Adrenal gland (tissue), 12 donors: Measurements from ENCODE around the gene KCNC1. TPM values are rescaled to one million over a fixed set of nuclear protein-coding genes. Genes with fewer than 3 reads are reported as not detected.

ENCODE experiments used
- DNase-seq, 7 donors: peaks; one replicate each; pipeline ENCODE4 v3.0.0-alpha.2; 2019 to 2020
- H3K27ac ChIP-seq, 5 donors: fragments of 200-600 bp; sonication (generic) in 4 of 5; 1 replicate in 3 of 5; 2 replicates in 2 of 5; pipeline versions ENCODE4 v1.5.1 to v1.8.0; 2016 to 2020; ENCODE audit warnings: mild to moderate bottlenecking in 1 of 5
- H3K27me3 ChIP-seq: fragments of 200-600 bp; 2 replicates; pipeline ENCODE4 v1.8.0; 2021
- H3K36me3 ChIP-seq, 2 donors: fragments of 200-600 bp; replicated peaks in 1 of 2; 1 replicate in 1 of 2; 2 replicates in 1 of 2; pipeline versions ENCODE4 v1.5.1 to v1.8.0; 2018 to 2022
- H3K4me1 ChIP-seq, 2 donors: fragments of 200-600 bp; replicated peaks in 1 of 2; 1 replicate in 1 of 2; 2 replicates in 1 of 2; pipeline versions ENCODE4 v1.5.1 to v1.8.0; 2018 to 2021
- H3K4me3 ChIP-seq, 4 donors: fragments of 200-600 bp; sonication (generic) in 3 of 4; one replicate each; pipeline ENCODE4 v1.5.1; 2016 to 2018
- H3K9me3 ChIP-seq, 3 donors: fragments of 200-600 bp; sonication (generic) in 1 of 3; replicated peaks in 1 of 3; 1 replicate in 2 of 3; 2 replicates in 1 of 3; pipeline versions ENCODE4 v1.5.1 to v1.8.0; 2016 to 2021
- POLR2A ChIP-seq, 2 donors: fragments of 450-650 bp; IDR thresholded peaks; one replicate each; pipeline ENCODE4 v1.6.1; 2017; ENCODE audit warnings: antibody characterized with exemption in 2 of 2, mild to moderate bottlenecking in 2 of 2, moderate library complexity in 1 of 2
- WGBS, 4 donors: extraction: QIAGEN DNeasy Blood & Tissue Kit in 2 of 4; methylation state at CpG; one replicate each; pipeline versions ENCODE4 v1.1.5 to v1.1.7; 2013 to 2017; 5-methylcytosine and 5-hydroxymethylcytosine counted together
- intact Hi-C, 2 donors: fragments of 100-400 bp; cut with DNase I; formaldehyde crosslinking; loops; one replicate each; pipeline versions ENCODE4 v1.14.1 to v1.15.0; 2022 to 2023
- polyA plus RNA-seq, 3 donors: library from polyadenylated mRNA; stranded (reverse); fragments of 200-250 nt in 2 of 3; fragments of 350-450 nt in 1 of 3; fragmentation: Illumina TruSeq in 1 of 3; extraction: RNeasy Lipid Tissue Mini Kit (QIAGEN cat#74804) in 1 of 3; gene quantifications; one replicate each; pipeline ENCODE4 v1.2.3, GENCODE V29; 2013 to 2014
- total RNA-seq, 9 donors: library from RNA; depleted of rRNA in 4 of 9; stranded (reverse); fragments of >200 nt in 4 of 9; fragments of 120-200 nt in 1 of 9; fragmentation: NEBNext Ultra II Directional in 1 of 9; extraction: Animal tissue kit (Norgen Biotek cat#: 25700) in 1 of 9; gene quantifications; one replicate each; pipeline versions ENCODE4 v1.1.0 to v1.2.4, GENCODE V29; 2013 to 2023
- TF ChIP-seq, protein P1 (sequence below), 6 experiments: fragments of 450-650 bp in 4 of 6; fragments of 200-600 bp in 2 of 6; sonication (generic) in 1 of 6; IDR thresholded peaks; 1 replicate in 5 of 6; 2 replicates in 1 of 6; pipeline versions ENCODE4 v1.5.1 to v1.8.0; 2016 to 2021; ENCODE audit warnings: antibody characterized with exemption in 6 of 6, mild to moderate bottlenecking in 2 of 6, moderate library complexity in 1 of 6
- donor health status: healthy with polysubstance abuse.
- donor health status: Bipolar disorder and iron deficiency.
- donor health status: DM: yes; HTN: yes; CAD: no.
- donor health status: DM: no; HTN: no; CAD: no.
- donor health status: DM: no; HTN: no; CAD: no.
- donor health status: DM: yes; HTN: yes; CAD: no.

The KCNC1 gene
- total and polyA plus RNA-seq, 12 donors: 0.06 to 1.3 (median 0.55) TPM; not detected in 3

DNA sequence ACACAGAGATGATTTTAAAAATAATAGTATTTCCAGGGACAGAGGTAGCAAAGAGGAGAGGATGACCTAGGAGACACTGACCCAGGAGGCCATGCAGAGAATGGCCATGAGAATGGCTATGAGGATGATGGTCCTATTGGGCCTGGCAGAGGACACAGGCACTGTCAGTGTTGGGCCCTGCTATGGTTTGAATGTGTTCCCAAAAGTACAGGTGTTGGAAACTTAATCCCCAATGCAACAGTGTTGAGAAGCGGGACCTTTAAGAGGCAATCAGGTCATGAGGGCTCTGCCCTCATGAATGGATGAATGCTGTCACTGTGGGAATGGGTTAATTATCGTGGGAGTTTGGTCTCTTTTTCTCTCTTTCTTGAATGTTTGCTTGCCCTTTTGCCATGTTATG, 61.6 kb downstream of the KCNC1 start:
- Histone ChIP-seq H3K27me3 (no peaks in the 10 kb centered on the region), H3K9me3 (no peaks in the 10 kb centered on the region), H3K4me1 (no peaks in the 10 kb centered on the region), H3K36me3 (no peaks in the 10 kb centered on the region), H3K4me3 (no peak overlapping the region), H3K27ac (no peak overlapping the region)
- intact Hi-C loops: no loop called here
- TF ChIP-seq, protein P1, sequence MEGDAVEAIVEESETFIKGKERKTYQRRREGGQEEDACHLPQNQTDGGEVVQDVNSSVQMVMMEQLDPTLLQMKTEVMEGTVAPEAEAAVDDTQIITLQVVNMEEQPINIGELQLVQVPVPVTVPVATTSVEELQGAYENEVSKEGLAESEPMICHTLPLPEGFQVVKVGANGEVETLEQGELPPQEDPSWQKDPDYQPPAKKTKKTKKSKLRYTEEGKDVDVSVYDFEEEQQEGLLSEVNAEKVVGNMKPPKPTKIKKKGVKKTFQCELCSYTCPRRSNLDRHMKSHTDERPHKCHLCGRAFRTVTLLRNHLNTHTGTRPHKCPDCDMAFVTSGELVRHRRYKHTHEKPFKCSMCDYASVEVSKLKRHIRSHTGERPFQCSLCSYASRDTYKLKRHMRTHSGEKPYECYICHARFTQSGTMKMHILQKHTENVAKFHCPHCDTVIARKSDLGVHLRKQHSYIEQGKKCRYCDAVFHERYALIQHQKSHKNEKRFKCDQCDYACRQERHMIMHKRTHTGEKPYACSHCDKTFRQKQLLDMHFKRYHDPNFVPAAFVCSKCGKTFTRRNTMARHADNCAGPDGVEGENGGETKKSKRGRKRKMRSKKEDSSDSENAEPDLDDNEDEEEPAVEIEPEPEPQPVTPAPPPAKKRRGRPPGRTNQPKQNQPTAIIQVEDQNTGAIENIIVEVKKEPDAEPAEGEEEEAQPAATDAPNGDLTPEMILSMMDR (IDR thresholded peaks at IDR 0.05): no peak
- no peak for TF ChIP-seq POLR2A (IDR thresholded peaks at IDR 0.05)
- no peak for DNase-seq
- WGBS, 4 donors: 88 to 99% (median 92%) methylated on average over 2 of the region's 2 CpGs

GRCh38 chr11:17798253-17798652, 63.7 kb downstream of the KCNC1 start:
- no peak for DNase-seq
- no peak overlapping the region for H3K27ac ChIP-seq

DNA sequence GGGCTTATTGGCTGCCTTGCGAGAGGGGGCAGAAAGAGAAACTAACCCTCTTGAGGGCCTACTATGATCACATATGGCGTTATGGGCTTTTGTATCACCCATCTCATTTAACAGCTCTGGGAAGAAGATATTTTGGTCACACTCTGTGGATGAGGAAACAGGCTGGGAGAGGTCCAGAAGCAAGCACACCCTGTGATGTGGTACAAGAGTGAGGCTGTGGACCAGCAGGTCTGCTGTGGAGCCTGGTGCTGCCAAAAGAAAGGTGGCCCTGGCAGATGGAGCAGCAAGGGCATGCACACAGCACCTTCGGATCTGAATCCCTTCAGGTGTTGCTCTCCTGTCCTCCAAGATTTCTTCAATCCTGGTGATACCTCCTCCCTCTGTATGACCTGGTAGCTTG, 64.1 kb downstream of the KCNC1 start:
- intact Hi-C loops: no loop called here
- no peak overlapping the region for H3K4me3 ChIP-seq
- DNase-seq: no peak
- H3K27ac ChIP-seq: no peak overlapping the region
- H3K36me3 ChIP-seq: no peaks in the 10 kb centered on the region
- H3K4me1 ChIP-seq: no peaks in the 10 kb centered on the region
- TF ChIP-seq POLR2A (IDR thresholded peaks at IDR 0.05): no peak
- TF ChIP-seq, protein P1 (IDR thresholded peaks at IDR 0.05): no peak
- WGBS, 4 donors: 90 to 95% (median 94%) methylated on average over 3 of the region's 3 CpGs
- H3K9me3 ChIP-seq: no peaks in the 10 kb centered on the region
- H3K27me3 ChIP-seq: no peaks in the 10 kb centered on the region

More at GRCh38 chr11:17798253-17798652, 63.7 kb downstream of the KCNC1 start:
- Histone ChIP-seq H3K27me3 (no peaks in the 10 kb centered on the region), H3K4me1 (no peaks in the 10 kb centered on the region), H3K36me3 (no peaks in the 10 kb centered on the region), H3K4me3 (no peak overlapping the region), H3K9me3 (no peaks in the 10 kb centered on the region)
- intact Hi-C loops: no loop called here
- 78 to 91% (median 85%) methylated on average over 4 to 6 of the region's 6 CpGs for WGBS, 4 donors
- no peak for TF ChIP-seq POLR2A (IDR thresholded peaks at IDR 0.05)
- TF ChIP-seq, protein P1 (IDR thresholded peaks at IDR 0.05): no peak

DNA sequence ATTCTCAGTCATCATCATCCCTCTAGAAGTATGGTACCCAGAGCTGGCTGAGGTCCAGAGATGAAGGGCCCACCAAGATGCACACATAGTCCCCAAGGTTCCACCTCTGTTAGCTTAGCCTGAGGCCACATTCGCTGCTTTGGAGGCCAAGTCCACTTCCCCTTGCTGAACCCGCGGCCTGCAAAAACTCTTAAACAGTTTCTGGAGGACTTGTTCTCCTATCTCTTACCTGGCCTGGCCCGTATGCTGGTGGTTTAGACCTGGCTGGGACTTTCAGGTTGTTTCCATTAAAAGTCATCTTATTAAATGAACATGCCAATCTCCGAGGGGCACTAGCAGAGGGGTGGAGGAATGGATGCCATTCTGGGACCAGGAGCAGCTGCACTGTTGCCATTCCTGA, 64.6 kb downstream of the KCNC1 start:
- intact Hi-C loops: no loop called here
- Histone ChIP-seq H3K4me1 (no peaks in the 10 kb centered on the region), H3K9me3 (no peaks in the 10 kb centered on the region), H3K27me3 (no peaks in the 10 kb centered on the region), H3K36me3 (no peaks in the 10 kb centered on the region), H3K27ac (no peak overlapping the region), H3K4me3 (no peak overlapping the region)
- DNase-seq: no peak
- TF ChIP-seq POLR2A (IDR thresholded peaks at IDR 0.05): no peak
- TF ChIP-seq, protein P1 (IDR thresholded peaks at IDR 0.05): no peak
- WGBS, 4 donors: 94 to 98% (median 96%) methylated on average over 5 of the region's 5 CpGs
